Subcutaneous adipose tissue (tissue), 4 donors: ENCODE measurements around the gene NCKAP5. TPM values are rescaled to one million over a fixed set of nuclear protein-coding genes. Genes with fewer than 3 reads are reported as not detected.

Experiments
- CTCF ChIP-seq: fragments of 450-650 bp; IDR thresholded peaks from one replicate; pipeline ENCODE4 v1.5.1; 2016; ENCODE audit warnings: low read depth, mild to moderate bottlenecking, control low read depth, antibody characterized with exemption, moderate library complexity
- small RNA-seq: library from RNA; depleted of rRNA; stranded (forward); fragments of <200 nt; gene quantifications from one replicate; pipeline ENCODE3, GENCODE V24; 2016
- total RNA-seq, 4 donors: library from RNA; depleted of rRNA; stranded (reverse); fragments of >200 nt; gene quantifications; one replicate each; pipeline ENCODE4 v1.1.0, GENCODE V29; 2016

Gene NCKAP5
- total RNA-seq, 4 donors from 2014 or later = 1.5 to 6.4 (median 3.8) TPM

- no peak for TF ChIP-seq CTCF
Measured at GRCh38 chr2:132627536-132627935, 940.7 kb downstream of the NCKAP5 start.

- TF ChIP-seq CTCF = no peak
Measured at GRCh38 chr2:132623096-132623839, 945.0 kb downstream of the NCKAP5 start.

Small RNA genes within 50 kb of the gene (small RNA-seq; reads per million reads assigned to genes)
- gene AC016909.1 (not detected), gene RN7SKP154 (not detected), gene RNU6-579P (not detected)
